ENCODE measurements around the gene HS6ST3. TPM values are rescaled to one million over a fixed set of nuclear protein-coding genes. Genes with fewer than 3 reads are reported as not detected.

Gene HS6ST3
- total and polyA plus RNA-seq, 2 of the 13 experiments (the other 11 are each of a cell fraction or from before 2014, with no cell fraction given): not detected

DNA sequence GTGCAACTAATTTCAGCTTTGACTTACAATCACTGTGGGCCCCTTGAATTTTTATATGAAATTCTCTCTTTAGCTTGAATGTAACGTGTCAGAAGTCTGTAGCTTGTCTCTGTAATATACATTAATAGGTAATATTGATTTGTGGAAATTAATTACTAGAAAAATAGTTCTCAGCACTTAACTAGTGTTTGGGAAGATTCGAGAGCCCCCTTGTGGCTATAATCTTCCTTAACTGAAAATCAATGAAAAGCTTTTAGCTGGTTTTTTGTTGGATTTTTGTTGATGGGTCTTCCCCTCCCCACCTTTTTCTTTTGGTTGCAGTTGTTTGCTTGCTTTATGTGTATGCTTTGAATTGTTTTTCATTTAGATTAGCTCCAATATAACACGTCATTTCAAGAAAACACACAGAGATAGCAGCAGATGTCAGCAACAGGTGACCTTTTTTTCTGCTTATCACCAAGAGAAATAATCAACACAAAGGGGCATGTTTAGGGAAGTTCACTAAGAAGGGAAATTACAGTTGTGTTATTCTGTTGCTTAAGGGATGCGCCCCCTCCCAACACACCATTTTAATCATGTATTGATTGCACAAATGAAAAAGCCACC lies 727.5 kb downstream of the HS6ST3 start:
- DNase-seq (ENCODE audit: low spot score): peak; percentile 6
- 3% methylated on average over 4 of the region's 4 CpGs for WGBS (ENCODE audit: low lambda C conversion rate)
- Histone ChIP-seq H3K9me3 (ENCODE audit: low read length) (0 out of 2 replicates have a peak, but pooled peaks cover 5% of the 10 kb centered on the region), H4K20me1 (ENCODE audit: insufficient read depth, low read length) (no peaks in the 10 kb centered on the region), H3K4me2 (ENCODE audit: low read depth, low read length) (no peak overlapping the region), H3K27me3 (ENCODE audit: control insufficient read depth in 1 of 2, insufficient read depth in 2 of 2, low read length in 2 of 2) (no peaks in the 10 kb centered on the region), H2AFZ (ENCODE audit: low read length) (no peak overlapping the region), H3K4me1 (ENCODE audit: insufficient read depth, low read length) (no peaks in the 10 kb centered on the region), H3K79me2 (ENCODE audit: insufficient read depth, low read length) (no peaks in the 10 kb centered on the region), H3K27ac (ENCODE audit: extremely low read length, insufficient read depth, low read length) (no peak overlapping the region), H3K9ac (ENCODE audit: insufficient read depth, low read depth, low read length) (no peak overlapping the region), H3K4me3 (replicated peaks in 1 of 3; ENCODE audit: insufficient read depth in 1 of 3, low read depth in 2 of 3, low read length in 3 of 3) (no peak overlapping the region), H3K36me3 (replicated peaks in 1 of 2; ENCODE audit: control insufficient read depth in 1 of 2, insufficient read depth in 2 of 2, low read length in 2 of 2) (no peaks in the 10 kb centered on the region)
- TF ChIP-seq, protein P1, sequence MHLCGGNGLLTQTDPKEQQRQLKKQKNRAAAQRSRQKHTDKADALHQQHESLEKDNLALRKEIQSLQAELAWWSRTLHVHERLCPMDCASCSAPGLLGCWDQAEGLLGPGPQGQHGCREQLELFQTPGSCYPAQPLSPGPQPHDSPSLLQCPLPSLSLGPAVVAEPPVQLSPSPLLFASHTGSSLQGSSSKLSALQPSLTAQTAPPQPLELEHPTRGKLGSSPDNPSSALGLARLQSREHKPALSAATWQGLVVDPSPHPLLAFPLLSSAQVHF (CRISPR knock-in tag; IDR thresholded peaks at IDR 0.05): no peak
- TF ChIP-seq RAD21 (CRISPR knock-in tag; IDR thresholded peaks at IDR 0.05) (0 out of 2 replicates have a peak, but pooled peaks have one; percentile 13), SP4 (CRISPR knock-in tag; IDR thresholded peaks at IDR 0.05) (no peak), STAG1 (CRISPR knock-in tag; IDR thresholded peaks at IDR 0.05) (peak; percentile 47), ONECUT2 (CRISPR knock-in tag; IDR thresholded peaks at IDR 0.05) (peak; percentile 70; the same call in 1 of the 2 replicates), SMC3 (IDR thresholded peaks at IDR 0.05; ENCODE audit: low read length) (0 out of 2 replicates have a peak, but pooled peaks have one; percentile 35), ZNF615 (CRISPR knock-in tag; IDR thresholded peaks at IDR 0.05; ENCODE audit: borderline replicate concordance) (no peak)
- ATAC-seq: no peak
- POLR2A ChIA-PET: interaction anchor here (0.7 kb wide), 1 partner anchor 798 kb away, joined by 3 read pairs; no protein-coding TSS in a partner anchor
- CTCF ChIA-PET (ENCODE audit: low intra/inter-chr PET ratio, low total read pairs): interaction anchor here (1.3 kb wide), 1 partner anchor 797 kb away, joined by 6 read pairs; no protein-coding TSS in a partner anchor
- in situ Hi-C loops (cut with HindIII; ENCODE audit: extremely low pct_ligation_motif_present, low pct_unique_long_range_greater_than_20kb) (loop anchor here (10.0 kb wide), 2 partner anchors 673 to 783 kb away; no protein-coding TSS in a partner anchor), intact Hi-C loops (cut with micrococcal nuclease; ENCODE audit: unreplicated experiment) (loop anchor here (1.0 kb wide), 1 partner anchor 797 kb away; no protein-coding TSS in a partner anchor)
- no peak for FAIRE-seq
- BruUV-seq (replicated peaks): no TSS peak

DNA sequence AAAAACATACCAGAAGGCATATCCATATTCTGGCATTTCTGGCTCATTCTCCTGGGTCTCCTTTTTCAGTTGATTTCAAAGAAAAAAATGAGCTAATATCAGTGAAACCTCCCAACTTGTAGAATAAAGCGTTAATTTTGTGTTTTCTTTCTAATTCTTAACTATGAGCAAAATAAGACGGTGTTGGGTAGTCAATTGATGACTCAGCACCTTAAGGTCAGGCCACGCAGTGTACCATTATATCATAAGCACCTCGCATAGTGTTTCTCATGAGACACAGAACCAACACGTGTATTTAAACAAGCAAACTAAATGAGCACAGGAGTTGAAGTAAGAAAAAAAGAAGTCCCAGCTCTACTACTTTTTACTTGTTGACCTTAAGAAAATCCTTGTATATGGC lies 729.5 kb downstream of the HS6ST3 start:
- H3K9ac ChIP-seq (ENCODE audit: insufficient read depth, low read depth, low read length): no peak overlapping the region
- TF ChIP-seq, protein P2, sequence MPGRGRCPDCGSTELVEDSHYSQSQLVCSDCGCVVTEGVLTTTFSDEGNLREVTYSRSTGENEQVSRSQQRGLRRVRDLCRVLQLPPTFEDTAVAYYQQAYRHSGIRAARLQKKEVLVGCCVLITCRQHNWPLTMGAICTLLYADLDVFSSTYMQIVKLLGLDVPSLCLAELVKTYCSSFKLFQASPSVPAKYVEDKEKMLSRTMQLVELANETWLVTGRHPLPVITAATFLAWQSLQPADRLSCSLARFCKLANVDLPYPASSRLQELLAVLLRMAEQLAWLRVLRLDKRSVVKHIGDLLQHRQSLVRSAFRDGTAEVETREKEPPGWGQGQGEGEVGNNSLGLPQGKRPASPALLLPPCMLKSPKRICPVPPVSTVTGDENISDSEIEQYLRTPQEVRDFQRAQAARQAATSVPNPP (CRISPR knock-in tag; IDR thresholded peaks at IDR 0.05): no peak
- TF ChIP-seq NCOA1 (CRISPR knock-in tag; IDR thresholded peaks at IDR 0.05) (no peak), SRSF1 (optimal IDR thresholded peaks at IDR 0.05; ENCODE audit: low read depth, low read length) (no peak), NONO (IDR thresholded peaks at IDR 0.05) (no peak), NONO (CRISPR knock-in tag; conservative IDR thresholded peaks at IDR 0.05) (no peak), MAFK (conservative IDR thresholded peaks at IDR 0.05 in 1 of 2, IDR thresholded peaks at IDR 0.05 in 1 of 2; ENCODE audit: low read length in 2 of 2) (peak; percentile 80 to 93), JUNB (CRISPR knock-in tag; IDR thresholded peaks at IDR 0.05; ENCODE audit: borderline replicate concordance) (no peak), MAFF (IDR thresholded peaks at IDR 0.05; ENCODE audit: low read depth, low read length) (peak; percentile 86)
- no TSS peak for BruUV-seq (replicated peaks)
- H3K36me3 ChIP-seq (replicated peaks in 1 of 2; ENCODE audit: control insufficient read depth in 1 of 2, insufficient read depth in 2 of 2, low read length in 2 of 2): no peaks in the 10 kb centered on the region
- no peak overlapping the region for H3K27ac ChIP-seq (ENCODE audit: extremely low read length, insufficient read depth, low read length)
- ChIA-PET POLR2A (no interaction called here), CTCF (ENCODE audit: low intra/inter-chr PET ratio, low total read pairs) (no interaction called here)
- ATAC-seq (no peak), FAIRE-seq (no peak), DNase-seq (ENCODE audit: low spot score) (no peak)
- H3K9me3 ChIP-seq (ENCODE audit: low read length): 0 out of 2 replicates have a peak, but pooled peaks cover 4% of the 10 kb centered on the region
- H2AFZ ChIP-seq (ENCODE audit: low read length): no peak overlapping the region
- in situ Hi-C loops (cut with HindIII; ENCODE audit: extremely low pct_ligation_motif_present, low pct_unique_long_range_greater_than_20kb): loop anchor here (10.0 kb wide), 2 partner anchors 675 to 785 kb away; no protein-coding TSS in a partner anchor
- H4K20me1 ChIP-seq (ENCODE audit: insufficient read depth, low read length): no peaks in the 10 kb centered on the region
- H3K4me2 ChIP-seq (ENCODE audit: low read depth, low read length): no peak overlapping the region
- H3K27me3 ChIP-seq (ENCODE audit: control insufficient read depth in 1 of 2, insufficient read depth in 2 of 2, low read length in 2 of 2): no peaks in the 10 kb centered on the region
- no peaks in the 10 kb centered on the region for H3K4me1 ChIP-seq (ENCODE audit: insufficient read depth, low read length)
- intact Hi-C loops (cut with micrococcal nuclease; ENCODE audit: unreplicated experiment): no loop called here
- H3K79me2 ChIP-seq (ENCODE audit: insufficient read depth, low read length): no peaks in the 10 kb centered on the region
- no peak overlapping the region for H3K4me3 ChIP-seq (replicated peaks in 1 of 3; ENCODE audit: insufficient read depth in 1 of 3, low read depth in 2 of 3, low read length in 3 of 3)
- WGBS (ENCODE audit: low lambda C conversion rate): 33% methylated on average over 5 of the region's 5 CpGs
